ENCODE measurements around the gene BEX2.

Gene BEX2

GRCh38 chrX:103347682-103348397 is 37.0 kb upstream of the BEX2 start:
- TF ChIP-seq REST (IDR thresholded peaks at IDR 0.05; ENCODE audit: low read depth) (peak; percentile 50; the same call in 1 of the 2 replicates), CEBPB (IDR thresholded peaks at IDR 0.05) (no peak)

GRCh38 chrX:103344606-103345005 is 33.8 kb upstream of the BEX2 start:
- TF ChIP-seq MAX (IDR thresholded peaks at IDR 0.05) (no peak), CEBPB (IDR thresholded peaks at IDR 0.05) (no peak), TEAD4 (IDR thresholded peaks at IDR 0.05) (no peak), EGR1 (IDR thresholded peaks at IDR 0.05) (no peak), EP300 (IDR thresholded peaks at IDR 0.05; ENCODE audit: borderline replicate concordance) (no peak), REST (IDR thresholded peaks at IDR 0.05; ENCODE audit: low read depth) (no peak), RAD21 (IDR thresholded peaks at IDR 0.05; ENCODE audit: low read depth) (no peak), TCF12 (IDR thresholded peaks at IDR 0.05; ENCODE audit: low read depth) (no peak), YY1 (IDR thresholded peaks at IDR 0.05; ENCODE audit: low read depth) (no peak), USF1 (IDR thresholded peaks at IDR 0.05) (no peak), ZBTB7A (IDR thresholded peaks at IDR 0.05; ENCODE audit: low read depth) (no peak), FOXM1 (IDR thresholded peaks at IDR 0.05; ENCODE audit: borderline replicate concordance, low read depth) (no peak), TAF1 (IDR thresholded peaks at IDR 0.05; ENCODE audit: low read depth) (no peak), CREB1 (IDR thresholded peaks at IDR 0.05; ENCODE audit: low read depth) (no peak), NFIC (IDR thresholded peaks at IDR 0.05) (no peak)

GRCh38 chrX:103343105-103343504 is 32.3 kb upstream of the BEX2 start:
- peak; percentile 58 for TF ChIP-seq RAD21 (IDR thresholded peaks at IDR 0.05; ENCODE audit: low read depth)
- no peak for TF ChIP-seq TCF12 (IDR thresholded peaks at IDR 0.05; ENCODE audit: low read depth)
- no peak for TF ChIP-seq EGR1 (IDR thresholded peaks at IDR 0.05)
- no peak for TF ChIP-seq FOXM1 (IDR thresholded peaks at IDR 0.05; ENCODE audit: borderline replicate concordance, low read depth)
- no peak for TF ChIP-seq ZBTB7A (IDR thresholded peaks at IDR 0.05; ENCODE audit: low read depth)
- no peak for TF ChIP-seq TAF1 (IDR thresholded peaks at IDR 0.05; ENCODE audit: low read depth)

GRCh38 chrX:103338663-103339062 is 27.9 kb upstream of the BEX2 start:
- no peak for TF ChIP-seq YY1 (IDR thresholded peaks at IDR 0.05; ENCODE audit: low read depth)
- TF ChIP-seq EP300 (IDR thresholded peaks at IDR 0.05; ENCODE audit: borderline replicate concordance) = no peak
- TF ChIP-seq TCF12 (IDR thresholded peaks at IDR 0.05; ENCODE audit: low read depth) = no peak
- no peak for TF ChIP-seq NFIC (IDR thresholded peaks at IDR 0.05)
- no peak for TF ChIP-seq FOXM1 (IDR thresholded peaks at IDR 0.05; ENCODE audit: borderline replicate concordance, low read depth)
- TF ChIP-seq TAF1 (IDR thresholded peaks at IDR 0.05; ENCODE audit: low read depth) = no peak
- no peak for TF ChIP-seq CEBPB (IDR thresholded peaks at IDR 0.05)
- no peak for TF ChIP-seq CREB1 (IDR thresholded peaks at IDR 0.05; ENCODE audit: low read depth)
- no peak for TF ChIP-seq MAX (IDR thresholded peaks at IDR 0.05)
- no peak for TF ChIP-seq EGR1 (IDR thresholded peaks at IDR 0.05)
- TF ChIP-seq RAD21 (IDR thresholded peaks at IDR 0.05; ENCODE audit: low read depth) = no peak
- no peak for TF ChIP-seq TEAD4 (IDR thresholded peaks at IDR 0.05)
- no peak for TF ChIP-seq REST (IDR thresholded peaks at IDR 0.05; ENCODE audit: low read depth)
- TF ChIP-seq ZBTB7A (IDR thresholded peaks at IDR 0.05; ENCODE audit: low read depth) = no peak
- no peak for TF ChIP-seq USF1 (IDR thresholded peaks at IDR 0.05)
